Stimulated activated CD8-positive, alpha-beta memory T cell treated with anti-CD3 and anti-CD28 coated beads, Interleukin-7, amount 100 ng/mL, for 4 hours (primary cell): ENCODE results near the gene SELENOF.
A peak's percentile ranks its signal among the peaks of the same experiment; 100 is the strongest.
"Not testable (repeated sequence)": the region's sequence is repeated elsewhere in the genome, so short reads cannot be mapped to it uniquely, and the experiment has no call there.

Source experiments
- DNase-seq, 2 donors: peaks; one replicate each; pipeline ENCODE4 v3.0.0-alpha.2; 2020; ENCODE audit warnings: low read depth in 2 of 2

The SELENOF gene

GRCh38 chr1:86916752-86917151 lies 2.8 kb upstream of the SELENOF start:
- no peak for DNase-seq

DNA sequence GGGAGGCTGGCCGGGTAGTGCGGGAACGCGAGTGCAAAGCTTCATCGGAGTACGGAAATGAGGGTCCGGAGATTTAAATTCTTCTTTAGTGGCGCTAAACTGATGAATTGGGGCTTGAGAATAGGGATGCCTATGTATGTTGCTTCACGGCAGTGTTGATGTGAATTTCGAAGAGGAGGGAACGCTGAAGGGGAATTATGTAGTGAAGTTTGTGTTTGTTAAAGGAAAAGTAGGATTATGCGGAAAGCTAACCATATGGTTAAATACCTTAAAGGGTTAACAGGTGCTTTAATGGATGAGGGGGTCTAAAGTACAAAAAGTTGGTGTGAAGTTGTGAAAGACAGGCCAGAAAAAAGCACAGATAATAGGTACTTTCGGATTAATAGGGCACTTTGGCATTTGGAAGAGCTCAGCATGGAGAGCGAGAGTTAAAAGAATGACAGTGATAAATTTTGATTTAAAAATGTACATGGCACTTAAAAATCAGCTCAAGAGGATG lies 1.9 kb upstream of the SELENOF start:
- no peak for DNase-seq

GRCh38 chr1:86914998-86915736 lies 1.2 kb upstream of the SELENOF start:
- peak; percentile 22 to 26 for DNase-seq

GRCh38 chr1:86914601-86914997 lies 673 bp upstream of the SELENOF start, which contains the start of gene HS2ST1:
HS2ST1 (plus strand) TSS chr1:86914635.
- DNase-seq = no peak

- DNase-seq = peak; percentile 6 to 15
Measured at GRCh38 chr1:86913399-86913895, 479 bp downstream of the SELENOF start.

- no peak for DNase-seq
Measured at GRCh38 chr1:86912281-86912900, 1.5 kb downstream of the SELENOF start.

GRCh38 chr1:86906419-86906818 lies 7.5 kb downstream of the SELENOF start:
- no peak for DNase-seq

- DNase-seq = no peak
Measured at GRCh38 chr1:86905875-86906274, 8.1 kb downstream of the SELENOF start.

DNA sequence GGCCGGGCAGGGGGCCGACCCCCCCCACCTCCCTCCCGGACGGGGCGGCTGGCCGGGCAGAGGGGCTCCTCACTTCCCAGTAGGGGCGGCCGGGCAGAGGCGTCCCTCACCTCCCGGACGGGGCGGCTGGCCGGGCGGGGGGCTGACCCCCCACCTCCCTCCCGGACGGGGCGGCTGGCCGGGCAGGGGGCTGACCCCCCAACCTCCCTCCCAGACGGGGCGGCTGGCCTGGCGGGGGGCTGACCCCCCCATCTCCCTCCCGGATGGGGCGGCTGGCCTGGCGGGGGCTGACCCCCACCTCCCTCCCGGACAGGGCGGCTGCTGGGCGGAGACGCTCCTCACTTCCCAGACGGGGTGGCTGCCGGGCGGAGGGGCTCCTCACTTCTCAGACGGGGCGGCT lies 14.5 kb downstream of the SELENOF start:
- DNase-seq = not testable (repeated sequence)

- no peak for DNase-seq
Measured at GRCh38 chr1:86888327-86888726, 25.6 kb downstream of the SELENOF start.

GRCh38 chr1:86887479-86888162 lies 26.3 kb downstream of the SELENOF start:
- no peak for DNase-seq

DNA sequence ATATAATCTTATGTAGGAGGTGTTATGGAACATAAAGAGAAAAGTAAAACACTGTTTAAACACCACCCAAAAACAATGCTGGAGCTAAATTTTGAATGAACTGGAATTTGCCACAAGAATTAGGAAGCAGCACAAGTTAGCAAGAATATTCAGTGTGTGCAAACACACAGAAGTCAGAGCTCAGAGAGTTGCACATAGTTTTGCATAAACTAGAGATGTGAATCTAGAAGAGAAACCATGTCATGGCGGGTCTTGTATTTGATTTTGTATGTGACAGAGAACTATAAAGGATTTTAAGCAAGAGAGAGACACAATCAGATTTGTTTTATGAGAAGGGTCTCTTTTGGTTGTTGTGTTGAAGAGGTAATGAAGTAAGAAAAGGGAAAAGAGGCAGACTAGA lies 38.2 kb downstream of the SELENOF start:
- DNase-seq = no peak

GRCh38 chr1:86872086-86872485 lies 41.8 kb downstream of the SELENOF start:
- DNase-seq = no peak

GRCh38 chr1:86871001-86871400 lies 42.9 kb downstream of the SELENOF start:
- no peak for DNase-seq

GRCh38 chr1:86868477-86868876 lies 45.4 kb downstream of the SELENOF start:
- DNase-seq = no peak

DNA sequence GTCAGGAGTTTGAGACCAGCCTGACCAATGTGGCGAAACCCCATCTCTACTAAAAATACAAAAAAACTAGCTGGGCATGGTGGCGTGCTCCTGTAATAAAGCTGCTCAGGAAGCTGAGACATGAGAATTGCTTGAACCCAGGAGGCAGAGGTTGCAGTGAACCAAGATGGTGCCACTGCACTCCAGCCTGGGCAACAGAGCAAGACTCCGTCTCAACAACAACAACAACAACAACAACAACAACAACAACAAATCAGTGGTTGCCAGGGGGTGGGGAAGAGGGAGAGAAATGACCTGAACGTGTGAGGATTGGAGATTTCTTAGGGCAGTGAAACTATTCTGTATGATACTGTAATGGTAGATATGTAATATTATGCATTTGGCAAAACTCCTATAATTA lies 46.6 kb downstream of the SELENOF start:
- DNase-seq = not testable (repeated sequence)

GRCh38 chr1:86866665-86867064 lies 47.3 kb downstream of the SELENOF start:
- DNase-seq = no peak

- DNase-seq = no peak
Measured at GRCh38 chr1:86865973-86866637, 47.8 kb downstream of the SELENOF start.

DNA sequence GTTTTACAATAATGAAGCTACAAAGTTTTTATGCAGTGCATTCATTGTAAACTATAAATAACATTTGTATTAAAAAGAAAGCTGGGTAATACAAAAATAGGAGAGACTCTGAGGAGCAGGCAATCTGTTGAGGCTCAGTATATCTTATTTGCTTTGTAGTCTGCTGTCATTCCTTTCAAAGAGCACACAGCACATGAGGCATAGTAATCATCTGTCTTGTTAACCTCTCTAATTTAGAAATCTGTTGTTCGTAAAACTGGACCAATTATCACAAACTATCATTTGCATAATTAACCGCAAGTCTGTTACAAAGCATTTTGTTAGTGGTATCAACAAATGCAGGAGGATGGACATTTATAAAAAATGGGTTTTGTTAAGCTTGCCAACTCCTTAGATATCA lies 51.0 kb downstream of the SELENOF start:
- DNase-seq = no peak

DNA sequence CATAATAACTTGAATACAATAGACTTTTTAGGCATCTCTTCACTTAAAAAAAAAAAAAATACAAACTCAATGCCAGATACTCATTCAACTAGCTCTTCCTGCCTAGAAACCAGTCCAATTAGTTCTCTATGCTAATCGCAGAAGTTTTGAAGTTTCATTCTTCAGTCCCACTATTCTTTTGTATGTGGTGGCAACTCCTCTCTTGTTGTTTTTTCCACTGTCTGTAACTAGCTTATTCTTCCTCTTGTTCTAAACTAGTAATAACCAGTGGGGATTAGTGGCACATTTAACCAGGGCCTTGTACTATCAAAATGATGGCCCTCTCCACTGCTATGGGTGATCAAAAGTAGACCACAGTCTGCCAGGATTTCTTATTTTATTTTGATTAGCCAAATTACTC lies 52.5 kb downstream of the SELENOF start:
- DNase-seq = no peak

GRCh38 chr1:86860424-86860823 lies 53.5 kb downstream of the SELENOF start:
- DNase-seq = no peak

DNA sequence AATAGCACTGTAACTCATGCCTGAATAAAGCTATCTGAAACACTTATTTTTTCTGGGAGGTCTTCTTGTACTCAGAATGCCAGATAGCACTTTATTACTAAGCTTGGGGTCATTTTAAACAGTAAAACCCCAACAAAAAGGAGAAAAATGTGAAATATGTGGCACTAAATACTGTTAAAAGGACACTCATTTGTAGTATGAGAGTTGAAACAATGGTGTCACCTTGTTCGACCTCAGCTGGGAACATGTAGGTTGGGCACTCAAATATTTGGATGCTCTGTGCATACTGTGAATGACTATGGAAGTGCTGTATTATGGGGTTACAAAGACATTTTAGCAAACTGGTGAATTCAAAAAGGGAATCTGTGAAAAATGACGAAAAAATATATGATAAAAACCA lies 53.9 kb downstream of the SELENOF start:
- no peak for DNase-seq
